GM10266 (cell line): ENCODE data around the gene MPHOSPH9.

ENCODE experiments used
- DNase-seq: peaks from one replicate; pipeline ENCODE4 v3.0.0; 2012; ENCODE audit errors: extremely low spot score
- TF ChIP-seq, protein P1 (sequence below): IDR thresholded peaks from 2 replicates; pipeline ENCODE4 v1.5.1; 2012; ENCODE audit warnings: mild to moderate bottlenecking, low read depth; ENCODE audit not compliant: control insufficient read depth, insufficient read depth; ENCODE audit errors: missing control alignments

The MPHOSPH9 gene

DNA sequence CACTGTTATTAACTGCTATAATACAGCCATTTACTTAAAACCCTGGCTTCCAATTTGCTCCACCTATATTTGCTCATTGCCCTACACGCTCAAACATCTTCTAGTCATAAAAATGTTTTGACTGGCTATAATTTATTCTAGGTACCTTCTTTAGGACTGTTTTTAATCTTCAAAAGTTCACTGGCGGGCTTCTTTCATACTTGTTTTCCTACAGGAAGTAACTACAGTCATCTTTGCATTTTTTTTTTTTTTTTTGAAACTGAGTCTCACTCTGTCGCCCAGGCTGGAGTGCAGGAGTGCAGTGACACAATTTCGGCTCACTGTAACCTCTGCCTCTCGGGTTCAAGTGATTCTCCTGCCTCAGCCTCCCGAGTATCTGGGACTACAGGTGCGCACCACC is 32.5 kb downstream of the MPHOSPH9 start:
- TF ChIP-seq, protein P1, sequence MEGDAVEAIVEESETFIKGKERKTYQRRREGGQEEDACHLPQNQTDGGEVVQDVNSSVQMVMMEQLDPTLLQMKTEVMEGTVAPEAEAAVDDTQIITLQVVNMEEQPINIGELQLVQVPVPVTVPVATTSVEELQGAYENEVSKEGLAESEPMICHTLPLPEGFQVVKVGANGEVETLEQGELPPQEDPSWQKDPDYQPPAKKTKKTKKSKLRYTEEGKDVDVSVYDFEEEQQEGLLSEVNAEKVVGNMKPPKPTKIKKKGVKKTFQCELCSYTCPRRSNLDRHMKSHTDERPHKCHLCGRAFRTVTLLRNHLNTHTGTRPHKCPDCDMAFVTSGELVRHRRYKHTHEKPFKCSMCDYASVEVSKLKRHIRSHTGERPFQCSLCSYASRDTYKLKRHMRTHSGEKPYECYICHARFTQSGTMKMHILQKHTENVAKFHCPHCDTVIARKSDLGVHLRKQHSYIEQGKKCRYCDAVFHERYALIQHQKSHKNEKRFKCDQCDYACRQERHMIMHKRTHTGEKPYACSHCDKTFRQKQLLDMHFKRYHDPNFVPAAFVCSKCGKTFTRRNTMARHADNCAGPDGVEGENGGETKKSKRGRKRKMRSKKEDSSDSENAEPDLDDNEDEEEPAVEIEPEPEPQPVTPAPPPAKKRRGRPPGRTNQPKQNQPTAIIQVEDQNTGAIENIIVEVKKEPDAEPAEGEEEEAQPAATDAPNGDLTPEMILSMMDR: no peak
- no peak for DNase-seq

DNA sequence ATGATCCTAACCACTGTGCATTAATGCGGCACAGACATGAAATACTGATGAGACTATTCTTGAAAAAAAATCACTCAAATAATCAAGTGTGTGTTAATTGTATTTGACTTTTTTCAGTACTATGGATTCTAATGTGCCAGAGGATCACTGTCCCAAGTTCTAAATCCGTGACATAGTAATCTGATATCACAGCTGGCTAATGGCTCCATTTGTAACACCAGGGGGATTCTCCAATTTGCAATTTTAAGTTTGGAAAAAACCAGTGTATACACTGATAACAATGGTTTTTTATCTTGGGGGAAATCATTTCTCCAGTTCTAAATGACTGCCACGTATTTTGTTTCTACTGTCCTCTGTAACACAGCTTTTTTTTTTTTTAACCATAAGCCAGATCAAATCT is 33.0 kb downstream of the MPHOSPH9 start:
- DNase-seq: no peak
- TF ChIP-seq, protein P1: no peak

DNA sequence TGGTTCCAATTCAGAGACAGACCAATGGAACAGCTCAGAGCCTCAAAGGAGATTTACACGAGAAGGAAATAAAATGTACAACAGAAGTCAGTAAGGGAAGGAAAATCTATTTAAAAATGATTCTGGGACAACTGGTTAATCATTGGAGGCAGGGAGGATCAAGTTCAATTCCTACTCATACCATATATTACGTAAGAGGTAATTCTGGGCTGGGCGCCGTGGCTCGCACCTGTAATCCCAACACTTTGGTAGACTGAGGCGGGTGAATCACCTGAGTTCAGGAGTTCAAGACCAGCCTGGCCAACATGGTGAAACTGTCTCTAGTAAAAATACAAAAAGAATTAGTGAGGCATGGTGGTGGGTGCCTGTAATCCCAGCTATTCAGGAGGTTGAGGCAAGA is 45.3 kb downstream of the MPHOSPH9 start:
- TF ChIP-seq, protein P1: no peak
- no peak for DNase-seq

- TF ChIP-seq, protein P1: no peak
- no peak for DNase-seq
These were observed 52.8 kb downstream of the MPHOSPH9 start for GRCh38 chr12:123180171-123180570.

DNA sequence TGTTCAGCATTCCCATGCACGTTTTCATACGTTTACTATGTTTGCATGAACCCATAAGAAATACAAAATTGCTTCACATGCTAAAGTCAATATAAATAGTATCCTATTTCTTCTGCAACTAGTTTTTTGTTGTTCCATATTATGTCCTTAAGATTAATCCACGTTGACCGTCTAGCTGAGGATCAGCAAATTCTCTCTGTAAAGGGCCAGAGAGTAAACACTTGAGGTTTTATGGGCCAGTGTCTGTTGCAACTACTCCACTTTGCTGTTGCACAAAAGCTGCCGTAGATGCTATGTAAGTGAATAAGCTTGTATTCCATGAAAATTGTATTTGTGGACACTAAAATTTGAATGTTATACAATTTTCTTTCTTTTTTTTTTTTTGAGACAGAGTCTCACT is 61.0 kb downstream of the MPHOSPH9 start:
- no peak for DNase-seq
- TF ChIP-seq, protein P1: no peak

- TF ChIP-seq, protein P1: no peak
- DNase-seq: no peak
These were observed 65.6 kb downstream of the MPHOSPH9 start for GRCh38 chr12:123167329-123167728.

DNA sequence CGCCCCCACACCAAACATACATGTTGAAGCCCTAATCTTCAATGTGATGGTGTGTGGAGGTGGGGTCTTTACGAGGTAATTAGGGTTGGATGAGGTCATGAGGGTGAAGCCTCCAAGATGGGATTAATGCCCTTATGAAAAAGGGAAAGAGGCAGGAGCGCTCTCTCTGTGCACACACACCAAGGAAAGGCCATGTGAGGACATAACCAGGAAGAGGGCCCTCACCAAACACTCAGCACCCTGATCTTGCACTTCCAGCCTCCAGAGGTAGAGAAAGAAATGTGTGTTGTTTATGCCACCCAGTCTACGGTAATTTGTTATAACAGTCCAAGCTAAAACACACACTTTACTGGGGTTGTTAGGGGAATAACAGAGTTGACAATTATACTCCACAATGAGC is 67.4 kb downstream of the MPHOSPH9 start:
- TF ChIP-seq, protein P1: no peak
- no peak for DNase-seq
